OCI-LY1 (cell line): ENCODE results near the gene SS18L1.
A peak's percentile ranks its signal among the peaks of the same experiment; 100 is the strongest.

Experiments used
- H2AFZ ChIP-seq: fragments of 200-600 bp; sonication (generic), shearing (Covaris generic); 2 replicates; pipeline ENCODE4 v1.6.0; 2014; ENCODE audit warnings: antibody characterized with exemption, mild to moderate bottlenecking, low read length
- H3F3A ChIP-seq: fragments of 200-600 bp; sonication (generic), shearing (Covaris generic); 2 replicates; pipeline ENCODE4 v1.6.0; 2014; ENCODE audit warnings: mild to moderate bottlenecking, antibody characterized with exemption, low read length, moderate library complexity; ENCODE audit not compliant: insufficient read depth
- H3K27ac ChIP-seq: fragments of 200-600 bp; sonication (generic); 2 replicates; pipeline ENCODE4 v1.5.1; 2014; ENCODE audit warnings: low read length, mixed run types, mild to moderate bottlenecking, low read depth; ENCODE audit not compliant: poor library complexity, severe bottlenecking
- H3K27me3 ChIP-seq: fragments of 200-600 bp; sonication (generic); 2 replicates; pipeline ENCODE4 v1.6.0; 2014; ENCODE audit warnings: antibody characterized with exemption, mild to moderate bottlenecking, low read length, moderate library complexity; ENCODE audit not compliant: insufficient read depth
- H3K36me3 ChIP-seq: fragments of 200-600 bp; sonication (generic); 2 replicates; pipeline ENCODE4 v1.6.1; 2014; ENCODE audit warnings: mild to moderate bottlenecking, antibody characterized with exemption, low read length, moderate library complexity, mixed read lengths; ENCODE audit not compliant: insufficient read depth
- H3K4me1 ChIP-seq: fragments of 200-600 bp; sonication (generic); 2 replicates; pipeline ENCODE4 v1.5.1; 2014; ENCODE audit warnings: mild to moderate bottlenecking, low read length, moderate library complexity; ENCODE audit not compliant: insufficient read depth, severe bottlenecking
- H3K4me2 ChIP-seq: fragments of 200-600 bp; sonication (generic), shearing (Covaris generic); 2 replicates; pipeline ENCODE4 v1.6.1; 2014; ENCODE audit warnings: low read length
- H3K4me3 ChIP-seq: fragments of 200-600 bp; sonication (generic); 2 replicates; pipeline ENCODE4 v1.5.1; 2014; ENCODE audit warnings: low read length, low read depth, mild to moderate bottlenecking, mixed read lengths; ENCODE audit not compliant: poor library complexity, severe bottlenecking
- H3K79me2 ChIP-seq: fragments of 200-600 bp; shearing (Covaris generic); 2 replicates; pipeline ENCODE4 v1.6.1; 2016; ENCODE audit warnings: mixed run types, low read length, mixed read lengths; ENCODE audit not compliant: insufficient read depth
- H3K9ac ChIP-seq: fragments of 200-600 bp; sonication (generic), shearing (Covaris generic); 2 replicates; pipeline ENCODE4 v1.6.1; 2014; ENCODE audit warnings: mild to moderate bottlenecking, low read length, mixed read lengths
- H3K9me2 ChIP-seq: fragments of 200-600 bp; sonication (generic), shearing (Covaris generic); 2 replicates; pipeline ENCODE4 v1.6.1; 2014; ENCODE audit warnings: low read depth, mild to moderate bottlenecking, low read length, mixed read lengths
- H3K9me3 ChIP-seq: fragments of 200-600 bp; shearing (Covaris generic); 2 replicates; pipeline ENCODE4 v1.6.1; 2014; ENCODE audit warnings: low read length, mixed read lengths
- H4K20me1 ChIP-seq: fragments of 200-600 bp; sonication (generic), shearing (Covaris generic); 2 replicates; pipeline ENCODE4 v1.6.0; 2016; ENCODE audit warnings: mild to moderate bottlenecking, low read length; ENCODE audit not compliant: insufficient read depth
- CTCF ChIP-seq: fragments of 200-600 bp; sonication (generic), shearing (Covaris generic); IDR thresholded peaks from 2 replicates; pipeline ENCODE4 v1.5.1; 2017; ENCODE audit warnings: mild to moderate bottlenecking, antibody characterized with exemption, low read length, moderate library complexity, mixed read lengths
- EZH2 ChIP-seq: fragments of 200-600 bp; sonication (generic), shearing (Covaris generic); IDR thresholded peaks from 2 replicates; pipeline ENCODE4 v1.8.0; 2017; ENCODE audit warnings: borderline replicate concordance, mixed run types, mild to moderate bottlenecking, antibody characterized with exemption, low read length, moderate library complexity, mixed read lengths

The SS18L1 gene

GRCh38 chr20:62143081-62143956, at the start of gene SS18L1, which contains the start of gene PSMA7:
Gene SS18L1, plus strand, starts transcription at chr20:62143769. Its CDS starts 52 bp downstream, at chr20:62143821.
Gene PSMA7, minus strand, starts transcription at chr20:62143394. Its CDS starts 91 bp downstream, at chr20:62143303.
- Histone ChIP-seq H2AFZ (no peak within 1 kb of the TSS), H3F3A (no peaks in the 10 kb centered on the region), H3K9ac (peak within 1 kb of the TSS; percentile 79), H3K4me1 (peaks cover 29% of the 10 kb centered on the region), H3K4me3 (peak within 1 kb of the TSS; percentile 74), H3K9me3 (no peaks in the 10 kb centered on the region), H3K9me2 (no peaks in the 10 kb centered on the region), H3K4me2 (peak within 1 kb of the TSS; percentile 89), H3K27me3 (no peaks in the 10 kb centered on the region), H4K20me1 (no peaks in the 10 kb centered on the region), H3K27ac (peak within 1 kb of the TSS; percentile 41), H3K79me2 (peaks cover 30% of the 10 kb centered on the region), H3K36me3 (peaks cover 34% of the 10 kb centered on the region)
- TF ChIP-seq CTCF (no peak), EZH2 (no peak)

GRCh38 chr20:62096421-62097380, 46.9 kb upstream of the SS18L1 start:
- H3K27me3 ChIP-seq, result peaks cover 13% of the 10 kb centered on the region
- no peak overlapping the region for H3K4me3 ChIP-seq
- no peaks in the 10 kb centered on the region for H3K36me3 ChIP-seq
- H3K9me2 ChIP-seq, result no peaks in the 10 kb centered on the region
- H3K27ac ChIP-seq, result no peak overlapping the region
- H3K9me3 ChIP-seq, result no peaks in the 10 kb centered on the region
- no peaks in the 10 kb centered on the region for H4K20me1 ChIP-seq
- no peaks in the 10 kb centered on the region for H3F3A ChIP-seq
- no peaks in the 10 kb centered on the region for H3K79me2 ChIP-seq
- no peaks in the 10 kb centered on the region for H3K4me1 ChIP-seq
- H3K9ac ChIP-seq, result no peak overlapping the region
- no peak for TF ChIP-seq EZH2
- TF ChIP-seq CTCF, result no peak
- no peak overlapping the region for H2AFZ ChIP-seq
- H3K4me2 ChIP-seq, result no peak overlapping the region

- Histone ChIP-seq H3K9ac (no peak overlapping the region), H3F3A (no peaks in the 10 kb centered on the region), H3K9me2 (no peaks in the 10 kb centered on the region), H3K79me2 (no peaks in the 10 kb centered on the region), H3K4me2 (no peak overlapping the region), H3K36me3 (no peaks in the 10 kb centered on the region), H3K4me1 (no peaks in the 10 kb centered on the region), H3K27me3 (peaks cover 8% of the 10 kb centered on the region), H3K4me3 (no peak overlapping the region), H4K20me1 (no peaks in the 10 kb centered on the region), H3K9me3 (no peaks in the 10 kb centered on the region), H3K27ac (no peak overlapping the region), H2AFZ (no peak overlapping the region)
- TF ChIP-seq CTCF (no peak), EZH2 (no peak)
Measured at GRCh38 chr20:62097881-62098407, 45.6 kb upstream of the SS18L1 start.
